ENCODE measurements around the gene GNPTAB. TPM values are rescaled to one million over a fixed set of nuclear protein-coding genes. Genes with fewer than 3 reads are reported as not detected.

GNPTAB gene
- total and polyA plus RNA-seq, 2 of the 13 experiments (the other 11 are each of a cell fraction or from before 2014, with no cell fraction given) = 13.6 to 19.4 TPM

- TF ChIP-seq ETV5 (CRISPR knock-in tag; IDR thresholded peaks at IDR 0.05; ENCODE audit: borderline replicate concordance) = peak; percentile 93
- peak; percentile 98 for TF ChIP-seq ZFP36 (IDR thresholded peaks at IDR 0.05; ENCODE audit: borderline replicate concordance, low read depth, low read length, partially characterized antibody)
- peak; percentile 32 for TF ChIP-seq E2F5 (CRISPR knock-in tag; conservative IDR thresholded peaks at IDR 0.05)
- TF ChIP-seq ZBTB7B (CRISPR knock-in tag; IDR thresholded peaks at IDR 0.05) = peak; percentile 92
- peak; percentile 90 for TF ChIP-seq HNRNPLL (IDR thresholded peaks at IDR 0.05; ENCODE audit: low read depth, low read length, poor library complexity, severe bottlenecking)
- TF ChIP-seq, protein P1, sequence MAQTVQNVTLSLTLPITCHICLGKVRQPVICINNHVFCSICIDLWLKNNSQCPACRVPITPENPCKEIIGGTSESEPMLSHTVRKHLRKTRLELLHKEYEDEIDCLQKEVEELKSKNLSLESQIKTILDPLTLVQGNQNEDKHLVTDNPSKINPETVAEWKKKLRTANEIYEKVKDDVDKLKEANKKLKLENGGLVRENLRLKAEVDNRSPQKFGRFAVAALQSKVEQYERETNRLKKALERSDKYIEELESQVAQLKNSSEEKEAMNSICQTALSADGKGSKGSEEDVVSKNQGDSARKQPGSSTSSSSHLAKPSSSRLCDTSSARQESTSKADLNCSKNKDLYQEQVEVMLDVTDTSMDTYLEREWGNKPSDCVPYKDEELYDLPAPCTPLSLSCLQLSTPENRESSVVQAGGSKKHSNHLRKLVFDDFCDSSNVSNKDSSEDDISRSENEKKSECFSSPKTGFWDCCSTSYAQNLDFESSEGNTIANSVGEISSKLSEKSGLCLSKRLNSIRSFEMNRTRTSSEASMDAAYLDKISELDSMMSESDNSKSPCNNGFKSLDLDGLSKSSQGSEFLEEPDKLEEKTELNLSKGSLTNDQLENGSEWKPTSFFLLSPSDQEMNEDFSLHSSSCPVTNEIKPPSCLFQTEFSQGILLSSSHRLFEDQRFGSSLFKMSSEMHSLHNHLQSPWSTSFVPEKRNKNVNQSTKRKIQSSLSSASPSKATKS (CRISPR knock-in tag; IDR thresholded peaks at IDR 0.05) = no peak; the same call in 1 of the 2 replicates
- TF ChIP-seq HDAC2 (CRISPR knock-in tag; IDR thresholded peaks at IDR 0.05) = peak; percentile 77
- no peak for TF ChIP-seq ZSCAN31 (CRISPR knock-in tag; IDR thresholded peaks at IDR 0.05; ENCODE audit: low read depth)
- TF ChIP-seq HMGA1 (CRISPR knock-in tag; conservative IDR thresholded peaks at IDR 0.05) = no peak
- peak; percentile 72; the same call in 1 of the 2 replicates for TF ChIP-seq ZMYM3 (CRISPR knock-in tag; IDR thresholded peaks at IDR 0.05)
- TF ChIP-seq ZNF558 (CRISPR knock-in tag; IDR thresholded peaks at IDR 0.05; ENCODE audit: borderline replicate concordance) = peak; percentile 88; the same call in 1 of the 2 replicates
- peak; percentile 63 for TF ChIP-seq AGO2 (optimal IDR thresholded peaks at IDR 0.05; ENCODE audit: low read depth, low read length)
- TF ChIP-seq ZNF496 (CRISPR knock-in tag; IDR thresholded peaks at IDR 0.05; ENCODE audit: insufficient replicate concordance) = no peak
- no peak for TF ChIP-seq FOXP1 (IDR thresholded peaks at IDR 0.05)
- peak; percentile 11; the same call in 1 of the 2 replicates for TF ChIP-seq FOXP1 (CRISPR knock-in tag; IDR thresholded peaks at IDR 0.05)
- TF ChIP-seq CEBPZ (IDR thresholded peaks at IDR 0.05; ENCODE audit: low read length) = no peak
- TF ChIP-seq ZNF576 (CRISPR knock-in tag; IDR thresholded peaks at IDR 0.05) = peak; percentile 56; the same call in 1 of the 2 replicates
- 0 out of 2 replicates have a peak, but pooled peaks have one; percentile 11 for TF ChIP-seq PPARG (CRISPR knock-in tag; conservative IDR thresholded peaks at IDR 0.05)
- no peak for TF ChIP-seq RORA (CRISPR knock-in tag; IDR thresholded peaks at IDR 0.05)
- TF ChIP-seq ZNF670 (CRISPR knock-in tag; IDR thresholded peaks at IDR 0.05; ENCODE audit: borderline replicate concordance) = peak; percentile 65; the same call in 1 of the 2 replicates
- peak; percentile 87 for TF ChIP-seq TGIF2 (CRISPR knock-in tag; IDR thresholded peaks at IDR 0.05)
Observed at GRCh38 chr12:101876861-101877805, 46.4 kb upstream of the GNPTAB start, which contains the start of gene DRAM1 (continued).
